HG02678 (cell line): Measurements from ENCODE around the gene NABP1.

Experiments used
- ATAC-seq: cut with Tn5 transposase; IDR thresholded peaks from one replicate; pipeline ENCODE4 v1.9.1; 2021; ENCODE audit warnings: mild to moderate bottlenecking, moderate library complexity; ENCODE audit not compliant: unreplicated experiment

Gene NABP1

DNA sequence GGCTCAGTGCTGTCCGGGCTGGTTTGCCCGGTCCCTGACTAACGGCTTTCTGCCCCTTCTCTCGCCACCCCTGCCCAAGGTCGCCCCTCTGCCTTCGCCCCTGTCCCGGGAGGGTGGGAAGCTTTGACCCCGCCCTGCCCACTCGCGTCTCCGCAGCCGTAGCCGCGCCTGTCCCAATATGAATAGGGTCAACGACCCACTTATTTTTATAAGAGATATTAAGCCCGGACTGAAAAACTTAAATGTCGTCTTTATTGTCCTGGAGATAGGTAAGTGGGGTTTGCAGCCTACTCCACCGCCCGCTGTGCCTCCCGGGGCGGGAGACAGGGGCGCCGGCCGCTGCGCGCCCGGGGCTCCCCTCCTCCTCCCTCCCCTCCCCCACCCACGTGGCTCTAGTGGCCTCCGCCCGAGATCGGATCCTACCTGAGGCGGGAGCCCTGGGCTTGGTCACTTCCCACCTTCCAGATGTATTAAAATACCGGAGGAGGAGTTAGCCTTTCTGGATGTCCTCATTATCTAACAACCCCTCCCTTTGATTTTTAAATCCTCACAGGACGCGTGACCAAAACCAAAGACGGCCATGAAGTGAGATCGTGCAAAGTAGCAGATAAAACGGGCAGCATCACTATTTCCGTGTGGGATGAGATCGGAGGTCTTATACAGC is 633 bp downstream of the NABP1 start:
- ATAC-seq = peak; percentile 14

DNA sequence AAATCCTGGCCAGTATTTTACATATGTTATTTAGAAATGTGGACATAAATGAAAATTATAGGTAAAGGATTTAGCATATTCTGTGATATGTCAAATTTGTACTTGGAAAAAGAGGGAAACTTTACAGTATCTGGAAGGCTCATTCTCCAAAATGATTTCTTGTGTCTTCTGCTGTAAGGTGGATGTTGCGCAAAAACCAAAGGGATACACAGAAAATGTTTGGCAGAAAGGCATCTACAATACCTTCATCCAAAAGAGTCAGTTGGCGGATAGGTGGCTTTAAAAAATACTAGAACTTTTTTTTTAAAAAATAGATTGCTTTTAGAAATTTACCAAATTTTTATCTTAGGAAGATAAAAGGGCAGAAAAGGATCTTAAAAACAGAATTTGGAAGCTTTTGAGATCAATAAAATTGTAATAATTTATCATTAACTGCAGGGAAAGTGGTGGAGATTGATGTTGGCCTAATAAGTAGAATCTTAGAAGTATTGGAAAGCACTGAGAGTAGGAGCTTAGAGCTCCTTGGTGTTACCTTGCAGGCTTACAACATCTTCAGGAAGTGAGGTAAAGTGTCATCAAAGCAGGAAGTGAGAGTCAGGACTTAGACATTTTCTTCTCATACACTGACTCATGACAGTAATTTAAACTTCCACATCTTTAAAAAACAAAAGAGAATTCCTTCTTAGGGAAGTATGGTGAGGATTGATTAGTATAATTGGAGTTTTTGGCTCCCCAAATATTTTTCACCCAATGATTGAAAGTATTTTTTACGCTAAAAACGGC is 2.1 kb downstream of the NABP1 start:
- ATAC-seq = peak; percentile 23

DNA sequence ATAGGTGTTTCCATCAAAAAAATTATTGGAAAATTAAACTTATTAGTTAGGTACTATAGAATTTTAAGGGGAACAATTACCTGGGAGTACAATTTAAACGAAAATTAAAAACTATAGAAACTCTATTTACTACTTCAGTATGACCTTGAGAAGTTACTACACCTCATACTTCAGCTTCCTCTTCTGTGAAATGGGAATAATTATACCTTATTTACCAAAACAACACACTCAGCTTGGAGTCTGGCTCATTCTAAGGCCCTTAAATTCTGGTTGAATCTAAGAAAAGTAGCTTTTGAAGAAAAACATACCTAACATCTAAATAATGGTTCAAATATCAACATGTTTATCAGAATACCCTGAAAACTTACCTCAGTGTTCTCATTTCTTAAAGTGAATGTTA is 2.7 kb downstream of the NABP1 start:
- ATAC-seq = no peak

DNA sequence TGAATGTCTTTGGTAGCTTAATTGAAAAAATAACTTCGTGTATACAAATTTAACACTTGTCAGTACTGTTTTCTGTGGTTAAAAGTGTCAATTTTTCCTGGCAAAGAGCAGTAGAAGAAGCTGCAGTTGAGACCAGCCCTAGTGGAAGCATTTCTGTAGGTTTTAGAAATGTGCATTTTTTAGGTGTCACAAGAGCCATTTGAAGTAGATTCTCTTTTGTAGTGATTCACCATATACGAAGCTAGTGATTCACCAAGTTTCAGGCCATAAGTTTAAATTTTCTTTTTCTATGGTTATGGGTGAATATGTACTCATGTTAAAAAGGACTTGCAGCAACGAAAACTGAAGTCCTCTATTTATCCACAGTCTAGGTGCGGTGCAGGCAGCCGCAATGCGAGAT is 4.2 kb downstream of the NABP1 start:
- ATAC-seq = no peak

DNA sequence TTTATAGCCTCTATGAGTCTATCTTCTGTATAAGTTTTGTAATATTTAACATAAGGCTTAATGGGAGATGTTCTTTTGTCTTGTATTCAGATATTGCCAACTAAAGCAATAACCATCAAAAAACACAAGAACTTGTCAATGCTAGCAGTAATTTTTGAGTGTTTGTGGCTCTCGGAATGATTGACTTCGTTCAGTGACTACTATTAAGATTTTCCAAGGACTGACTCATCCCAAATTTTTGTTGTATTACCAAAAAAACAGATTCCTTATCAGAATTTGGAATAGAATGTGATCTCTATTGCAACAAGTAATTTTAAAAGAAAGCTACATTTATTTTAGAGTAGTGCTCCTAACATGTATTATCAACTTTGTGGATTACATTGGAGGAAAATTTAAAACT is 8.1 kb downstream of the NABP1 start:
- ATAC-seq = no peak

DNA sequence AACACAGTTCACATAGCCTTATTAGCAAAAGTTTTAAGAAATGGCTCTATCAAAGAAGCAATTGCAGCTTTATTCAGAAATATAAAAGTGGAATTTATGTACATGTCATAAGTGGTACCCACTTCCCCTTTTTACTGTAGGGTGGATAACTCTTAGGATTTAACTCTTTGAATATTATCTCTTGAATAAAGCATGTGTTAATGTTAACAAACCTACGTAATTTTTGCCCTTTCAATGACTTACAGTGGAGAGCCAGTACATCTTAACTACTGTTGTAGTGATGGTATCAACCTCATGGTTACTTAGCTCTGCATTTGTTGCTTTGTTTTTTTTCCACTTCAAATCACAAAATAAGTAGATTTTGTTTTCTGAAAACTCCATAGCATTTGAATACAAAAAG is 8.8 kb downstream of the NABP1 start:
- no peak for ATAC-seq

DNA sequence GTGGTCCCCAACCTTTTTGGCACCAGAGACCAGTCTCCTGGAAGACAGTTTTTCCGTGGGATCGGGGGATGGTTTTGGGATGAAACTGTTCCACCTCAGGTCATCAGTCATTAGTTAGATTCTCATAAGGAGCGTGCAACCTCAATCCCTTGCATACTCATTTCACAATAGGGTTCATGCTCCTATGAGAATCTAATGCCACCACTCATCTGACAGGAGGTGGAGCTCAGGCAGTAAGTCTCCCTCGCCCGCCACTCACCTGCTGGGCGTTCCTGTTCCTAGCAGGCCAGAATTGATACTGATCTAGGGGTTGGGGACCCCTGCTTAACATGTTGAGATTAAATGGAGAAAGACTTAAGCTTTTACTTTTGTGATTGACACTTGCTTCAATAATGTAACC is 9.9 kb downstream of the NABP1 start:
- no peak for ATAC-seq

DNA sequence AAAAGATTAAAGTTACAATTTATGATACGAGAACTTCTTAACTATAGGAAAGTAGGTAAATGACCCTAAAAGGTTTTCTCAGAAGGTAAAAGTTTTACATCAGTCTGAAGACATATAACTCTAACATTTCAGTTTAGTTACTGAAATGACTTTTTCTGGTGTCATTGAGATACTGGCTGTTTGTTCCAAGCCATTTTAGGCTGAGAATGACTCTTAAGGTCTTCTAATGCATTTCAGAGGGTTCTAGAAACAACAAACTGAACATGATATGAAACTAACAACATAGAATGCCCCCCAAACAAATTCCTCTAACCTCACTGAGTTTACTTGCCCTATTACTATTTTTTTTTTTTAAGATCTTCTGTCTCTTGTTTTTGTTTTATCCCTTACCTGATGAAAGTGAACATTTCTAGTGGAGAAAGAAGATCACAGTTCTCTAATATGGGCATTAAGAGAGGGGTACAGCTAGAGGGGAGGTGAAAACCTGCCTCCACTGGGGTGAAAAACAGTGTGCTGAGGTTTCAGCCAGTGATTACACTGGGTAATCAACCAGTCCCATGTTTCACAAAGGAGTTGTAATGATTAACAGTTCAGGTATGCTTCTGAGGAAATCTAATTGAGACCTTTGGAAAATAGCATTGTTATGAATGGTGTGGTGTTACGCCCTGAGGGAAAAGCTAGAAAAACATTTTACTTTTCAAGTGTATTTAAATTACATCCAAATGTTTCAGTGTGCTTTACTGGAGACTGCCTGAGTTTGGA is 11.2 kb downstream of the NABP1 start:
- no peak for ATAC-seq

DNA sequence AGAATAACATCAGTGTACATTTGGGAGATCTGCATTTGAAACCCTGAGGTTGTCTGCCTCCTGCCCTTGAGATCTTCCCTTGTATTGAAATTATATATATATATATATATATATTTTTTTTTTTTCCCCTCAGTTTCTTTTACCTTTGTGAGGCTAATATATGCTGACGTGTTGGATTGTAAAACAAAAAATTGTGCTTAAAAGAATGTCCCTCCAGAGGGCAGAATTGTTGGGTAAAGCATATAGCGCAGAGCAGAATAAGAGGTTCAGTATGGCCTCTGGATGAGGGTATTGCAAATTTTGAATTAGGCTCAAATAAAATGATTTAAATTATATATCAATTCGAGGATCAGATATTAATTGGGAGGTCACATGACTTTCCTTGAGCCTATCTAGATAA is 12.4 kb downstream of the NABP1 start:
- no peak for ATAC-seq

DNA sequence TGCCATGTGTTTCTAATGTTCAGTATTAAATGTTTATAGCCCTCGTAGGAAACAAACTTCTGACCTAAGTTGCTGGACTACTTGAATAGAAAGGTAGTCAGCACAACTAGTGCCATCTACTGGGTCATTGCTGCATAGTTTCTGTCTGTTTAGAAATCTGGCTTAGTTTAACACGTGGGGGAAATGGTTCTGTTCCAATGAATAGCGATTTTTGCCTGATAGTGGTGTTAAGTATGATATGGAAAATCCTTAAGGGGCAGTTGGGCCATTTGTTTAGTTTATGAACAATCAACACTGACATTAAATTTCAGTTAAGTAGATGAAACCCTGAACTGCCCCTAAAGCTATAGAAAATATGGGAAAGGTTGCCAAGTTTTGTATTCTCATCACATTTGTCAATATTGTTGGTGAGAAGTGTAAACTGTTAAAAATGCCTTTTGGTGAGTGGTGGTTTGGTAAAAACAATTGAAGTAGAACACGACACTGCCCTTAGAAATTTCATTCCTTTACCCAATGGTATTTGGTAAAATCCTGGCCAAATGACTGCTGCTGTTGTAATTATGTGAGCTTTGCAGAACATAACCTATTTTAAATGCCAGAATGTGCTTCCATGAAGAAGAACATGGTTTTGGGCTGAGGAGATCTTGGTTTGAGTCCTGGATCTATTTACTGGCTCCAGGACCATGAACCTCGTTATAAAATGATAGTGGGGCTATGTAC is 13.2 kb downstream of the NABP1 start:
- peak; percentile 80 for ATAC-seq

DNA sequence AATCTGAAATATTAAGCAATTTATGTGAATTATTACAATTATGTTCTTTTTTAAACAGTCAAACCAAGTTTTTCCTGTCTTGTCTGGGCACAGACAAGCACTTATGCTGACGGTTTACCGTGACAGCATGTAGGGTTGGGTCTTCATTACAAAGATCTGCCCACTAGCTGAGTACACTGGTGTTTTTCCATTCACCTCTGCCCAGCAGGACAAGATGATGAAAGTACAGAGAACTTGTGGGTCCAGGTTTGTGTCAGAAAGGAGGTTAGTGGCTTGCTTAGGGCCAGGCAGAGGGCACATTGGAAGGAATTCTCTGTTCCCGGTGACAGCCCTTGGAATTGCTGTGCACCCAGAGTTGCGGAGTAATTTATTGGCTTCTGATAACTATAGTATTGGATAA is 14.0 kb downstream of the NABP1 start:
- no peak for ATAC-seq

DNA sequence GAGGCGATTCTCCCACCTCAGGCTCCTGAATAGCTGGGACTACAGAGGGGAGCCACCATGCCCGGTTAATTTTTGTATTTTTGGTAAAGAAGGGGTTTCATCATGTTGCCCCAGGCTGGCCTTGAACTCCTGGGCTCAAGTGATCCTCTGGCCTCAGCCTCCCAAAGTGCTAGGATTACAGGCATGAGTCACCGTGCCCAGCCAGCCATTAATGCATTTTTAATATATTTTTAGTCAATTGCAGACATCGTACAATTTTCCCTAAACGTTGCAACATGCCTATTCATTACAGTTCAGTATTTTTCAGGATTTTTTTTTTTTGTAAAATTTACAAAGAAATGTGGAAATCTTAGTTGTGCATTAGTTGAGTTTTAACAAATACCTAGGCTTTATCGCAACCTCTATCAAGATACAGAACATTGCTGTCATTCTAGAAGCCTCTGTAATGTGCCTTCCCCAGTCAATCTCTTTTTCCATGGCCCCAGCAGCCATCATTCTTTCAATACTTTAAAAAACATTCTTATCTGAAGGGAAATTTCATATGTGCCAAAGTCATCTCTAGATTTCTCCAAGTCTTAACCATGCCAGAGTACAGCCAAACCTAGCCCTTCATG is 14.7 kb downstream of the NABP1 start:
- ATAC-seq = no peak

DNA sequence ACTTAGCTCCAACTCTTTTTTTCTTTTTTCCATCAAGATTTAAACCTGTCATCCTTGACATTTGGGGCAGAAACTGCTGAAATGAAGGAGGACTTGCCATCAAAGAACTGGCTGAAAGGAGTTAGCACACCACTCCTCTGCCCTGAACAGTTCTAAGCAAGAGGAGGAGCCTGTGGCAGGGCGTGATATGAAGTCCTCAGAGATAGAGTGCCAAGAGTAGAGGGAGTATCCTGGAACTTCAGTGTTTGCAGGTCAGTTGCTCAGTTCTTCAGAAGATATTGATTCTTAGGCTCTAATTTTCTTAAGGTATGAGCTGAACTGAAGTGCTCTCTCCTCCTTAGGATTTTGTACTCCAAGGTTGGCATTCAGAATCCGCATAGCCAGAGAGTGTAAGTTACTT is 15.2 kb downstream of the NABP1 start:
- ATAC-seq = no peak

DNA sequence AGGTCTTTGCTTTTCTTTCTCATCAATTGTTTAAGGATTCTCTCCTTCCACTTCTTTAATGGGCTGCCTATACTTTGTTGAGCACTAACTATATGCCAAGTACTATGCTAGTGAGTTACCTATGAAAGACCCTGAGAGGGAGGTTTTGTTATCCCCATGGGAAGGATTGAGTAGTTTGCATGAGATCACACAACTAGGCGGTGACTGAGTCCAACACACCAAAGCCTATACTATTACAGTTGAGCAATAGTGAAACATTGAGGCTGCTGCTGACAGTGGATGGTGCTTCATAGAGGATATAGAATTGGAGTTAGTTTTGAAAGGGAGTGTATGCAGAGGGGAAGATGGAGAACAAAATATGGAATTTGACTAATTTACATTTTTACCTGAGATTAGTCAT is 15.8 kb downstream of the NABP1 start:
- ATAC-seq = peak; percentile 43

DNA sequence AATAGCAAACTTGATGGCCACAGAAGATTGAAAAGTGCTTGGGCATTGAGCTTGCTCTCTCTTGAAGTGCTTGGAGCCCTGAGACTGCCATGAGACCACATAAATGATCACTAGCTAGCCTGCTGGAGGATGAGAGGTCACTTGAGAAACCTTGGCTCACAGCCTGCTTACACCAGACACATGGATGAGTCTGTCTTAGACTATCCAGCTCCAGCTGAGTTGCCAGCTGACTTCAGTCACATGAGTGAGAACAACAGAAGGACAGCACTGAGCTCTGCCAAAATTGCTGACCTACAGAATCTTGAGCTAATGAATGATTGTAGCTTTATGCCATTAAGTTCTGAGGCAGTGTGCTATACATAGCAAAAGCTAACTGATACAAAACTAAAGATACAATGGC is 18.1 kb downstream of the NABP1 start:
- no peak for ATAC-seq

DNA sequence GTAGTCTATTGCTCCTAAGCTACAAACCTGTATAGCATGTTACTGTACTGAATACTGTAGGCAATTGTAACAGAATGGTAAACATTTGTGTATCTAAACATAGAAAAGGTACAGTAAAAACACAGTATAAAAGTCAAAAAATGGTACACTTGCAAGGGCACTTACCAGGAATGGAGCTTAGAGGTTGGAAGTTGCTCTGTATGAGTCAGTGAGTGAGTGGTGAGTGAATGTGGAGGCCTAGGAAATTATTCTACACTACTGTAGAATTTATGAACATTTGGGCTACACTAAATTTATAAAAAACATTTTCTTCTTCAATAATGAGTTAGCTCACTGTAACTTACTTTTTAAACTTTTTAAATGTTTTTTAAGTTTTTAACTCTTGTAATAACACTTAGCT is 19.0 kb downstream of the NABP1 start:
- ATAC-seq = no peak

DNA sequence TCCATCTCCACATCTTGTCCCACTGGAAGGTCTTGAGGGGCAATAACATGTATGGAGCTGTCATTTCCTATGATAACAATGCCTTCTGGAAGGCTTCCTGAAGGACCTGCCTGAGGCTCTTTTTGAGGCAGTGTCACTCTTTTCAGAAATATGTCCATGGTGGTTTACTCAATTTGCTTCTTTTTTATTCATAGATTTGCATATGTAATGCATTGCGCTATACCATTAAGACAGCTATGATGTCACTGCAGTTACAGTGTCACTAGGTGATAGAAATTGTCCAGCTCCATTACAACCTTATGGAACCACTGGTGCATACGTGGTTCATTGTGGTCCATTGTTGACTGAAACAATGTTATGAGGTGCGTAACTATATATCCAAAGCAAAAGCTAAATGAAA is 19.9 kb downstream of the NABP1 start:
- no peak for ATAC-seq

DNA sequence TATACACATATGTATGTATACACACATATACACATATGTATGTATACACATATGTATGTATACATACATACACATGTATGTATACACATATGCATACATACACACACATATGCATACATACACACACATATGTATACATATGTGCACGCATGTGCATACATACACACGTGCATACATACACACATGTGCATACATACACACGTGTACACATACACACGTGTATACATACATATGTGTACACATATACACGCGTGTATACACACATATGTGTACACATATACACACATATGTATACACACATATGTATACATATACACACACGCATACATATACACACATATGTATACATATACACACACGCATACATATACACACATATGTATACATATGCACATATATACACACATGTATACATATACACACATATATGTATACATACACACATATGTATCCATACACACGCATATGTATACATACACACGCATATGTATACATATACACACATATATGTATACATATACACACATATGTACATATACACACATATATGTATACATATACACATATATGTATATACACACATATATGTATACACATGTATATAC is 21.5 kb downstream of the NABP1 start:
- ATAC-seq = no peak

DNA sequence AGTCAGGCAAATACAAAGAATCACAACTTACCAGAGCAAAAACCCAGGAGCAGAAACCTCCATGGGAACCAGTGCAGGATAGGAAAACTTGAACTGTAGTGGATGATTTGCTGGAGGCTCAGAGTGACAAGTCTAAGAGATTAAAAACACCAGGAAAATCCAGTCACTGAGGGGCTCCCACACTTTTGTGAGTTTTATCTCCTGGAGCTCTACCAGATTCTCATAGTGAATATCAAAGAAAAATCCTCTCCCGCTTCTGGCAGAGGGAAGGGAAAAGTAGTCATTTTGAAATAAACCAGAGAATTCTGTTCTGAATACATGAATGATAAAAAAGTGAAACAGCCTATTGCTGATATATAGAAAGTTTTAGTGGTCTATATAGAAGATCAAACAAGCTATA is 23.1 kb downstream of the NABP1 start:
- no peak for ATAC-seq

DNA sequence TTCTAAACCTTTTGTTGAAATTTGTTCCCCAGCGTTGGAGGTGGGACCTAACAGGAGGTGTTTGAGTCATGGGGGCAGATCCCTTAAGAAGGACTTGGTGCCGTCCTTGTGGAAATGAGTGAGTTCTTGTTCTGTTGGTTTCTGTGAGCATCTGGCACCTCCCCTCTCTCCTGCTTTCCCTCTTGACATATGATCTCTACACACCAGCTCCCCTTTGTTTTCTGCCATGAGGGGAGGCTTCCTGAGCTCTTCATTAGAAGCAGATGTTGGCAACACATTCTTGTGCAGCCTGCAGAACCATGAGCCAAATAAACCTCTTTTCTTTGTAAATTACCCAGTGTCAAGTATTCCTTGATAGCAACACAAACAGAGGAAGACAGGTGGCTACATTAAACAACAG is 23.8 kb downstream of the NABP1 start:
- no peak for ATAC-seq
